C4-2B (cell line): ENCODE measurements around the gene TMED6.

Experiments used
- H3K27ac ChIP-seq: fragments of 450-650 bp; 2 replicates; pipeline ENCODE4 v1.5.1; 2017
- ZFX ChIP-seq: fragments of 450-650 bp; IDR thresholded peaks from 2 replicates; pipeline ENCODE4 v1.6.1; 2017
- TF ChIP-seq, protein P1 (sequence below): fragments of 450-650 bp; conservative IDR thresholded peaks from 2 replicates; pipeline ENCODE4 v1.5.1; 2017; ENCODE audit warnings: mild to moderate bottlenecking

Gene TMED6

GRCh38 chr16:69386596-69386995 lies 35.0 kb upstream of the TMED6 start:
- no peak overlapping the region; the same call in 1 of the 2 replicates for H3K27ac ChIP-seq
- TF ChIP-seq ZFX, result no peak
- TF ChIP-seq, protein P1, sequence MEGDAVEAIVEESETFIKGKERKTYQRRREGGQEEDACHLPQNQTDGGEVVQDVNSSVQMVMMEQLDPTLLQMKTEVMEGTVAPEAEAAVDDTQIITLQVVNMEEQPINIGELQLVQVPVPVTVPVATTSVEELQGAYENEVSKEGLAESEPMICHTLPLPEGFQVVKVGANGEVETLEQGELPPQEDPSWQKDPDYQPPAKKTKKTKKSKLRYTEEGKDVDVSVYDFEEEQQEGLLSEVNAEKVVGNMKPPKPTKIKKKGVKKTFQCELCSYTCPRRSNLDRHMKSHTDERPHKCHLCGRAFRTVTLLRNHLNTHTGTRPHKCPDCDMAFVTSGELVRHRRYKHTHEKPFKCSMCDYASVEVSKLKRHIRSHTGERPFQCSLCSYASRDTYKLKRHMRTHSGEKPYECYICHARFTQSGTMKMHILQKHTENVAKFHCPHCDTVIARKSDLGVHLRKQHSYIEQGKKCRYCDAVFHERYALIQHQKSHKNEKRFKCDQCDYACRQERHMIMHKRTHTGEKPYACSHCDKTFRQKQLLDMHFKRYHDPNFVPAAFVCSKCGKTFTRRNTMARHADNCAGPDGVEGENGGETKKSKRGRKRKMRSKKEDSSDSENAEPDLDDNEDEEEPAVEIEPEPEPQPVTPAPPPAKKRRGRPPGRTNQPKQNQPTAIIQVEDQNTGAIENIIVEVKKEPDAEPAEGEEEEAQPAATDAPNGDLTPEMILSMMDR, result no peak

DNA sequence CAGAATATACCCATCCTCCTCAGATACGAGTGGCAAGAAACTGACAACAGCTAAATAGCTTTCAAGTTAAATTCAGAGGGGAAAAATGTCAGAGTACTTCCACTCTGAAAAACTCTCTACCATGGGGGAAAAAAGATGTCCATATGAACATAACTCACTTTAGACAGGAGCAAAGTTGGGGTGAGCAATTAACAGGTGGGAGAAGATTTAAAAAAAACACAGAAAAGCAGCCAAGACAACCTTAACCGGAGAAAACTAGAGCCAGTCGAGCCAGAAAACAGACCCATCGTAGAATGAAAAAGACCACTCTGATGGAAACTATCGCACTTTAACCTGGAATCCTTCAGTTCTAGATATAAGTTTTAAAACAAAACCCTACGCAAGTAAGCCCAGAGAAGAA lies 33.4 kb upstream of the TMED6 start:
- H3K27ac ChIP-seq, result peak overlapping the region; percentile 74
- TF ChIP-seq, protein P1, result no peak
- TF ChIP-seq ZFX, result no peak

DNA sequence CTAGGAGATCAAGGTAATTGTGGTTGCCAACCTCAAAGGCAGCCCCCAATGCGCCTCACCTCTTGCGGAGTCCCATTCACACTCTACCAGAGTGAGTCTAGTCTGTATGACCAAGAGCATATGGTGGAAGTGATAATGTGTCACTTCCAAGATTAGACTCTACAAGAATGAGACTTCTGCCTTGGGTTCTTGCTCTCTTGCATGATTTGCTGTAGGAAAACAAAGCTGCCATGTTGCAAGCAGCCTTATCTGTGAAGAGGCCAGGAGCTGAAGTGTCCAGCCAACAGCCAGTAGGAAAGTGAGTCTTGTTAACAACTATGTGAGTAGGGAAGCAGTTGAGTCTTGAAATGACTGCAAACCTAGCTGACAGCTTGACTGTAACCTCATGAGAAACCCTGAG lies 30.8 kb upstream of the TMED6 start:
- no peak for TF ChIP-seq ZFX
- H3K27ac ChIP-seq, result no peak overlapping the region

DNA sequence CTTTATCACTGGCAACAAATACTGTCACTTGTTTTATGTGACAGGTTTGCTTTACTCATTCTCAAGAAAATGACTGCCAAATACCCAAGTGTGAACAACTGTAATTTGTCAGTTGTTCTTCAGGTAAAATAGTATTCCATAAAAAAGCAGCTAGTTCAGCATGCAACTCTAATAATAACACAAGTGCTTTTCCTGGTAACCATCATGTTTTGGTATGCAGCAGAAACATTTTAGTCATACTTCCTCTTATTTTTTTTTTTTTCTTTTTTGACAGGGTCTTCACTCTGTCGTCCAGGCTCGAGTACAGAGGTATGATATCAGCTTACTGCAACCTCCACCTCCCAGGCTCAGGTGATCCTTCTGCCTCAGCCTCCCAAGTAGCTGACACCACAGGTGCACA lies 29.6 kb upstream of the TMED6 start:
- TF ChIP-seq, protein P1, result no peak
- TF ChIP-seq ZFX, result no peak
- H3K27ac ChIP-seq, result no peak overlapping the region

- TF ChIP-seq, protein P1, result no peak
- TF ChIP-seq ZFX, result no peak
- no peak overlapping the region for H3K27ac ChIP-seq
These were observed 27.2 kb upstream of the TMED6 start for GRCh38 chr16:69378760-69379159.

GRCh38 chr16:69378036-69378435 lies 26.4 kb upstream of the TMED6 start:
- no peak overlapping the region for H3K27ac ChIP-seq
- no peak for TF ChIP-seq ZFX
- TF ChIP-seq, protein P1, result no peak

DNA sequence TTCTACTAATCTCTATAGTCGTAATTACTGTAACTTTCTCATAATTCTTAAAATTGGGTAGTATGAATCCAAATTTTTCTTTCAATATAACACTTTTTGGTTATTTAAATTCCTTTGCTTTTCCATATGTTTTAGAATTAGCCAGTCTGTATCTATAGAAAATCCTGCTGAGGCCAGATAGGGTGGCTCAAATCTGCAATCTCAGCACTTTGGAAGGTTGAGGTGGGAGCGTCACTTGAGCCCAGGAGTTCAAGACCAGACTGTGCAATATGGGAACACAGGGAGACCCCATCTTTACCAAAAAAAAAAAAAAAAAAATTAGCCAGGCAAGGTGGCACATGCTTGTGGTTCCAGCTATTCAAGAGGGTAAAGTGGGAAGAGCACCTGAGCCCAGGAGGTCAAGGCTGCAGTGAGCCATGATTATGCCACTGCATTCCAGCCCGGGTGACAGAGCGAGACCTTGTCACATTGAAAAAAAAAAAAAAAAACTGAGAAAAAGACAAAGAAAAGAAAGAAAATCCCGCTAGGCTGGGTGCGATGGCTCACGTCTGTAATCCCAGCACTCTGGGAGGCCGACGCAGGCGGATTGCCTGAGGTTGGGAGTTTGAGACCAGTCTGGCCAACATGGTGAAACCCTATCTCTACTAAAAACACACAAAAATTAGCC lies 24.9 kb upstream of the TMED6 start:
- TF ChIP-seq, protein P1, result no peak
- TF ChIP-seq ZFX, result no peak
- no peak overlapping the region for H3K27ac ChIP-seq

DNA sequence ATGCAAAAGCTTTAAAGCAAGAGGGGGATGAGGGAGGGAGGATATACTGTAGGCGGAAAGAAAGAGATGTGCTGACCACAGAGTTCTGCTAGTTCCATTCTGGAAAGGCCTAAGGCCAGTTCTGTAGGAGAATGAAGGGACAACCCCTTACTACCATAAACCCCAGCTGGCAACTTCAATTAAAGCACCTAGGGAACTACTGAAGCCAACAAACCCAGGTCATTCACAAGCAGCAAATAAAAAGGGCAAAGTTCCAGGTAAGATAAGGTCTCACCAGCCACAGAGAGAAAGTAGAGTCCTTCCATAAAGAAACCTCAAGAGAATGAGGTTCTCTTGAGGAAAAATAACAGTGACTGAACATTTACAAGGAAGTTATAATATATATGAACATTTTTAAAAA lies 21.4 kb upstream of the TMED6 start:
- TF ChIP-seq ZFX, result no peak
- TF ChIP-seq, protein P1, result no peak
- no peak overlapping the region for H3K27ac ChIP-seq
